Measurements from ENCODE around the gene MADD. TPM values are rescaled to one million over a fixed set of nuclear protein-coding genes. Genes with fewer than 3 reads are reported as not detected.
A peak's percentile ranks its signal among the peaks of the same experiment; 100 is the strongest.

The MADD gene
- total RNA-seq, 1 experiment from 2014 or later, result 41.0 TPM

DNA sequence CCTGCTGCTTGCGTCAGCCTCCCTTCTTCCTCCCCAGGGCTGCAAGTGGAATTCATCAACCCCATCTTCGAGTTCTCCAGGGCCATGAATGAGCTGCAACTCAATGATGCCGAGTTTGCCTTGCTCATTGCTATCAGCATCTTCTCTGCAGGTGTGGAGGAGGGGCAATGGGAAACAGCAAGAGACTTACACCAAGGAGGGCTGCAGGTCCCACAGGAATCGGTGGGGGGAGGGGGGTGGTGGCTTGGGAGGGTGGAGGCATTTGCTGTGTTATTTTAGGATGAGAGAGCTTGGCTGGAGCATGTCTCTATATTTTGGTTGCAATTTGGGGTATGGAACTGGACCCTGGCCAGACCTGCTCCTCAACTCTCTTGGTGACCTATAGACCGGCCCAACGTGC lies 2.1 kb upstream of the MADD start:
- no peak overlapping the region for H2AFZ ChIP-seq (ENCODE audit: low read length)
- no peak overlapping the region for H2BK12ac ChIP-seq (ENCODE audit: insufficient read length, low read depth, low read length)
- H3K9me3 ChIP-seq (ENCODE audit: control insufficient read depth, low read depth, low read length), result no peaks in the 10 kb centered on the region
- H2BK5ac ChIP-seq (ENCODE audit: insufficient read length, low read length), result no peak overlapping the region
- H3K23ac ChIP-seq (ENCODE audit: insufficient read length, low read depth, low read length), result no peak overlapping the region
- H3K14ac ChIP-seq (ENCODE audit: insufficient read depth, low read length), result no peak overlapping the region
- no peak overlapping the region for H3K9ac ChIP-seq (ENCODE audit: extremely low read depth, insufficient read length, low read length)
- H4K8ac ChIP-seq (replicated peaks; ENCODE audit: insufficient read length, low read depth, low read length), result no peak overlapping the region
- peak overlapping the region; percentile 8 for H3K27ac ChIP-seq (ENCODE audit: insufficient read length, low read depth, low read length)
- H3K4me2 ChIP-seq (ENCODE audit: insufficient read depth, insufficient read length, low read length), result peak overlapping the region; percentile 54
- peaks cover 7% of the 10 kb centered on the region; the same call in 1 of the 2 replicates for H3K4me1 ChIP-seq (ENCODE audit: insufficient read depth, low read length)
- no peak overlapping the region for H4K5ac ChIP-seq (ENCODE audit: insufficient read length, low read depth, low read length)
- H3K27ac Mint-ChIP-seq, result peak overlapping the region; percentile 80 to 98 (median 97)
- H2BK120ac ChIP-seq (ENCODE audit: low read depth, low read length, poor library complexity, severe bottlenecking), result no peak overlapping the region
- no peaks in the 10 kb centered on the region for H3K79me1 ChIP-seq (ENCODE audit: insufficient read depth, low read depth, low read length, poor library complexity, severe bottlenecking)
- WGBS (ENCODE audit: extremely low coverage, insufficient read length, low lambda C conversion rate), result no CpG with 5 or more reads among the region's 6 CpGs
- H2BK15ac ChIP-seq (ENCODE audit: low read depth, low read length), result no peak overlapping the region
- H4K91ac ChIP-seq (ENCODE audit: insufficient read length, low read depth, low read length), result no peak overlapping the region
- H3K9me3 Mint-ChIP-seq, result no peaks in the 10 kb centered on the region
- H3K4ac ChIP-seq (ENCODE audit: low read depth, low read length), result no peak overlapping the region
- TF ChIP-seq, protein P1, sequence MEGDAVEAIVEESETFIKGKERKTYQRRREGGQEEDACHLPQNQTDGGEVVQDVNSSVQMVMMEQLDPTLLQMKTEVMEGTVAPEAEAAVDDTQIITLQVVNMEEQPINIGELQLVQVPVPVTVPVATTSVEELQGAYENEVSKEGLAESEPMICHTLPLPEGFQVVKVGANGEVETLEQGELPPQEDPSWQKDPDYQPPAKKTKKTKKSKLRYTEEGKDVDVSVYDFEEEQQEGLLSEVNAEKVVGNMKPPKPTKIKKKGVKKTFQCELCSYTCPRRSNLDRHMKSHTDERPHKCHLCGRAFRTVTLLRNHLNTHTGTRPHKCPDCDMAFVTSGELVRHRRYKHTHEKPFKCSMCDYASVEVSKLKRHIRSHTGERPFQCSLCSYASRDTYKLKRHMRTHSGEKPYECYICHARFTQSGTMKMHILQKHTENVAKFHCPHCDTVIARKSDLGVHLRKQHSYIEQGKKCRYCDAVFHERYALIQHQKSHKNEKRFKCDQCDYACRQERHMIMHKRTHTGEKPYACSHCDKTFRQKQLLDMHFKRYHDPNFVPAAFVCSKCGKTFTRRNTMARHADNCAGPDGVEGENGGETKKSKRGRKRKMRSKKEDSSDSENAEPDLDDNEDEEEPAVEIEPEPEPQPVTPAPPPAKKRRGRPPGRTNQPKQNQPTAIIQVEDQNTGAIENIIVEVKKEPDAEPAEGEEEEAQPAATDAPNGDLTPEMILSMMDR (conservative IDR thresholded peaks at IDR 0.05), result no peak
- H3K18ac ChIP-seq (ENCODE audit: insufficient read length, low read depth, low read length), result no peak overlapping the region
- no peaks in the 10 kb centered on the region for H3K27me3 ChIP-seq (ENCODE audit: insufficient read depth, low read length)
- no peak overlapping the region for H2BK20ac ChIP-seq (ENCODE audit: low read depth, low read length, poor library complexity, severe bottlenecking)
- peaks cover 40 to 41% of the 10 kb centered on the region in 2 experiments for H3K4me1 Mint-ChIP-seq
- H3K79me2 ChIP-seq (ENCODE audit: insufficient read depth, low read length), result peaks cover 9% of the 10 kb centered on the region; the same call in 1 of the 2 replicates
- no peak overlapping the region for H2AK5ac ChIP-seq (ENCODE audit: insufficient read length, low read length)
- H3K23me2 ChIP-seq (ENCODE audit: insufficient read length, low read depth, low read length, poor library complexity, severe bottlenecking), result peaks cover 13% of the 10 kb centered on the region
- no peaks in the 10 kb centered on the region for H3K27me3 Mint-ChIP-seq (ENCODE audit: low read depth)
- H3K56ac ChIP-seq (ENCODE audit: insufficient read length, low read depth, low read length), result no peak overlapping the region
- H4K20me1 ChIP-seq (ENCODE audit: control insufficient read depth, insufficient read depth, insufficient read length), result no peaks in the 10 kb centered on the region
- H3K4me3 Mint-ChIP-seq, result peak overlapping the region; percentile 84 to 91
- peaks cover 0 to 6% (median 0%) of the 10 kb centered on the region in 3 experiments; a peak in 3 of 7 replicates for H3K36me3 Mint-ChIP-seq (ENCODE audit: insufficient read depth in 1 of 3, low read depth in 3 of 3)
- DNase-seq, result no peak
- no peak overlapping the region for H3T11ph ChIP-seq (ENCODE audit: low read length)
